Measurements from ENCODE around the gene FKBP10.

DNA sequence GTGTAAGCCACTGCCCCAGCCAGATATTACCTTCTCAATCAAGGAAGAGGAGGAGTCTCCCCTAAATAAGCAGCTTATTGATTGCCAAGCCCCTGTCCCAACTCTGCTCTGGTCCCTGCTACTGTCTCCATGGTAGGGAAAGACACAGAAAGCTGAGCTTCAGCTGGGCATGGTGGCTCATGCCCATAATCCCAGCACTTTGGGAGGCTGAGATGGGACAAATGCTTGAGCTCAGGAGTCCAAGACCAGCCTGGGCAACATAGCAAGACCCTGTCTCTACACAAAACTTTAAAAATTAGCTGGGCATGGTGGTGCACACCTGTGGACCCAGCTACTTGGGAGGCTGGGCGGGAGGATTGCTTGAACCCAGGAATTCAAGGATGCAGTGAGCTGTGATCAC is 32.9 kb upstream of the FKBP10 start:
- TF ChIP-seq POLR2A (IDR thresholded peaks at IDR 0.05; ENCODE audit: extremely low read depth, insufficient read length) (no peak), MYC (IDR thresholded peaks at IDR 0.05; ENCODE audit: low read depth, low read length) (no peak)
- TF ChIP-seq, protein P1, sequence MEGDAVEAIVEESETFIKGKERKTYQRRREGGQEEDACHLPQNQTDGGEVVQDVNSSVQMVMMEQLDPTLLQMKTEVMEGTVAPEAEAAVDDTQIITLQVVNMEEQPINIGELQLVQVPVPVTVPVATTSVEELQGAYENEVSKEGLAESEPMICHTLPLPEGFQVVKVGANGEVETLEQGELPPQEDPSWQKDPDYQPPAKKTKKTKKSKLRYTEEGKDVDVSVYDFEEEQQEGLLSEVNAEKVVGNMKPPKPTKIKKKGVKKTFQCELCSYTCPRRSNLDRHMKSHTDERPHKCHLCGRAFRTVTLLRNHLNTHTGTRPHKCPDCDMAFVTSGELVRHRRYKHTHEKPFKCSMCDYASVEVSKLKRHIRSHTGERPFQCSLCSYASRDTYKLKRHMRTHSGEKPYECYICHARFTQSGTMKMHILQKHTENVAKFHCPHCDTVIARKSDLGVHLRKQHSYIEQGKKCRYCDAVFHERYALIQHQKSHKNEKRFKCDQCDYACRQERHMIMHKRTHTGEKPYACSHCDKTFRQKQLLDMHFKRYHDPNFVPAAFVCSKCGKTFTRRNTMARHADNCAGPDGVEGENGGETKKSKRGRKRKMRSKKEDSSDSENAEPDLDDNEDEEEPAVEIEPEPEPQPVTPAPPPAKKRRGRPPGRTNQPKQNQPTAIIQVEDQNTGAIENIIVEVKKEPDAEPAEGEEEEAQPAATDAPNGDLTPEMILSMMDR (IDR thresholded peaks at IDR 0.05; ENCODE audit: low read depth, low read length) = no peak
